Measurements from ENCODE around the gene ALPK3. TPM values are rescaled to one million over a fixed set of nuclear protein-coding genes. Genes with fewer than 3 reads are reported as not detected.

ALPK3 gene
- total RNA-seq, 4 donors from 2014 or later: 131 to 406 (median 305) TPM

- no peaks in the 10 kb centered on the region for H3K9me3 ChIP-seq
- DNase-seq: no peak
- H3K27me3 ChIP-seq: no peaks in the 10 kb centered on the region
- in situ Hi-C loops (cut with MboI; ENCODE audit: low sequenced_read_pairs in 4 of 4): no loop called here
- no peak overlapping the region for H3K4me3 ChIP-seq
- intact Hi-C loops (cut with DNase I; ENCODE audit: low total_unique reads): no loop called here
- peaks cover 0 to 5% of the 10 kb centered on the region in 2 donors for H3K4me1 ChIP-seq
- peaks cover 0 to 59% of the 10 kb centered on the region in 2 donors for H3K36me3 ChIP-seq
- no peak for ATAC-seq
- TF ChIP-seq, protein P1, sequence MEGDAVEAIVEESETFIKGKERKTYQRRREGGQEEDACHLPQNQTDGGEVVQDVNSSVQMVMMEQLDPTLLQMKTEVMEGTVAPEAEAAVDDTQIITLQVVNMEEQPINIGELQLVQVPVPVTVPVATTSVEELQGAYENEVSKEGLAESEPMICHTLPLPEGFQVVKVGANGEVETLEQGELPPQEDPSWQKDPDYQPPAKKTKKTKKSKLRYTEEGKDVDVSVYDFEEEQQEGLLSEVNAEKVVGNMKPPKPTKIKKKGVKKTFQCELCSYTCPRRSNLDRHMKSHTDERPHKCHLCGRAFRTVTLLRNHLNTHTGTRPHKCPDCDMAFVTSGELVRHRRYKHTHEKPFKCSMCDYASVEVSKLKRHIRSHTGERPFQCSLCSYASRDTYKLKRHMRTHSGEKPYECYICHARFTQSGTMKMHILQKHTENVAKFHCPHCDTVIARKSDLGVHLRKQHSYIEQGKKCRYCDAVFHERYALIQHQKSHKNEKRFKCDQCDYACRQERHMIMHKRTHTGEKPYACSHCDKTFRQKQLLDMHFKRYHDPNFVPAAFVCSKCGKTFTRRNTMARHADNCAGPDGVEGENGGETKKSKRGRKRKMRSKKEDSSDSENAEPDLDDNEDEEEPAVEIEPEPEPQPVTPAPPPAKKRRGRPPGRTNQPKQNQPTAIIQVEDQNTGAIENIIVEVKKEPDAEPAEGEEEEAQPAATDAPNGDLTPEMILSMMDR (IDR thresholded peaks at IDR 0.05 in 4 of 5, conservative IDR thresholded peaks at IDR 0.05 in 1 of 5): no peak
- no peak for TF ChIP-seq POLR2A (IDR thresholded peaks at IDR 0.05)
- H3K27ac ChIP-seq: peak overlapping the region in 2 of 4 donors; percentile 10 to 23
Measured at GRCh38 chr15:84804005-84804900, 12.9 kb upstream of the ALPK3 start.

GRCh38 chr15:84805221-84805620 lies 11.9 kb upstream of the ALPK3 start:
- H3K27ac ChIP-seq: no peak overlapping the region

DNA sequence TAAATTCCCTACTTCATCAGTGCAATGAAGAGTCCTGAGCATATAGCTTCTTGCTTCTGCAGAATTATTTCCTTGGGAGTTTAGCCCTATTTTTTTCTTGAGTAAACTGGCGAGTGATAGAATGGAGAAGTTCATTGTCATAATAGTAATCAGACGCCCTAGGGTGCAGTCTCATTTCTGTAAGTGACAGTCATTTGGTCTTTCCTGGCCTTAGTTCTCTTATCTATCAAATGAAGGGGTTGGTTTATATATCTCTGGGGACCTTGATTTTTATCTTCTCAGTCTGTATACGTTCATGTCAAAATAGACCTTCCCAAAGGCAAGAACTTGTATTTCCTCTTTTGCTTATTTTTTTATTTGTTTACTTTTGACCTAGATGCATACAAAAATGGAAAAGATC lies 9.9 kb upstream of the ALPK3 start:
- intact Hi-C loops (cut with DNase I; ENCODE audit: low total_unique reads): no loop called here
- no peak for ATAC-seq
- Histone ChIP-seq H3K27ac (no peak overlapping the region), H3K9me3 (no peaks in the 10 kb centered on the region), H3K4me1 (peaks cover 4 to 11% of the 10 kb centered on the region in 2 donors), H3K4me3 (no peak overlapping the region), H3K36me3 (peaks cover 0 to 32% of the 10 kb centered on the region in 2 donors), H3K27me3 (no peaks in the 10 kb centered on the region)
- in situ Hi-C loops (cut with MboI; ENCODE audit: low sequenced_read_pairs in 4 of 4): no loop called here
- no peak for TF ChIP-seq POLR2A (IDR thresholded peaks at IDR 0.05)
- TF ChIP-seq, protein P1 (IDR thresholded peaks at IDR 0.05 in 4 of 5, conservative IDR thresholded peaks at IDR 0.05 in 1 of 5): no peak
- DNase-seq: no peak

More at GRCh38 chr15:84805221-84805620, 11.9 kb upstream of the ALPK3 start:
- H3K27me3 ChIP-seq: no peaks in the 10 kb centered on the region
- no peaks in the 10 kb centered on the region for H3K9me3 ChIP-seq
- TF ChIP-seq POLR2A (IDR thresholded peaks at IDR 0.05): no peak
- TF ChIP-seq, protein P1 (IDR thresholded peaks at IDR 0.05 in 4 of 5, conservative IDR thresholded peaks at IDR 0.05 in 1 of 5): no peak
- H3K4me1 ChIP-seq: peaks cover 3 to 7% of the 10 kb centered on the region in 2 donors
- no peak for DNase-seq
- H3K4me3 ChIP-seq: no peak overlapping the region
- H3K36me3 ChIP-seq: peaks cover 0 to 49% of the 10 kb centered on the region in 2 donors
- intact Hi-C loops (cut with DNase I; ENCODE audit: low total_unique reads): no loop called here
- ATAC-seq: no peak
- in situ Hi-C loops (cut with MboI; ENCODE audit: low sequenced_read_pairs in 4 of 4): no loop called here

DNA sequence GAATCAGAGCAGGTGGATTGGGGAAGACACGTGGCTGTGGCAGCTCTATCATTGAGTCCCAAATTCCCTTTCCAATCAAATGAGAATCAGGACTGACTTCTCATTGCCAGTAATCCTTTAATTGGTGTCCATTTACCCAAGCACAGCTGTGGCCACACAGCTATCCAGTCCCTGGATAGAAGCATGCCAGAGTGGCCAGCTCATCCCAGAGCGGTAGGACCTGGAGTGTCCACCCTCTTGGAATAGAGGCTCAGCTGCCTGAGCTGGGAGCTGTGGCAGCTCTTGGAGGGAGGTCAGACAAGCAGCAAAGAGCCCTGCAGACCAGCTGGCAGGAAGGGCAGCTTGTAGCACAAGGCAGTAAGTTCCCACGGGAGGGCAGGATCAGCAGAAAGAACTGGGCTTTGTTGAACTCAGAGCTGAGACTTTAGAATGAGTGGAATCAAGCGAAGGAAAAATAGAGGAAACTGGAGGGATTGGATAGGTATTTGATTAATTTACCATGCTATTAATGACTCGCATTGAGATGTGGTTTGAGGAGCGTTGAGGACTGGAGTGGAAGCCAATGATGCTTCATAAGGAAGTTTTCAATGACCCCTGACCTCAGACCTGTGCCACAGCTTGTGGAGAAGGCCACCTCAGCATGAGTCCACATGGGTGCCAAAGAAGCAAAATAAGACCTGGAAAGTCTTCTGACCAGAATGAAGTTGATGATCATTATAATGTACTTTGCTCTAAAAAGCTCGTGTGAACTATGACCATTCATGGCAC lies 6.9 kb upstream of the ALPK3 start:
- Histone ChIP-seq H3K9me3 (no peaks in the 10 kb centered on the region), H3K27ac (peak overlapping the region in 1 of 4 donors; percentile 46), H3K36me3 (peaks cover 0 to 12% of the 10 kb centered on the region in 2 donors), H3K27me3 (no peaks in the 10 kb centered on the region), H3K4me3 (no peak overlapping the region), H3K4me1 (peaks cover 4 to 11% of the 10 kb centered on the region in 2 donors)
- intact Hi-C loops (cut with DNase I; ENCODE audit: low total_unique reads): loop anchor here (10.0 kb wide), 1 partner anchor 215 kb away; no protein-coding TSS in a partner anchor
- DNase-seq: no peak
- in situ Hi-C loops (cut with MboI; ENCODE audit: low sequenced_read_pairs in 4 of 4): loop anchor here in 1 of 4 donors (10.0 kb wide), 1 partner anchor 55 kb away; no protein-coding TSS in a partner anchor
- TF ChIP-seq POLR2A (IDR thresholded peaks at IDR 0.05): no peak
- TF ChIP-seq, protein P1 (IDR thresholded peaks at IDR 0.05 in 4 of 5, conservative IDR thresholded peaks at IDR 0.05 in 1 of 5): no peak
- peak; percentile 45 to 57 for ATAC-seq
